Heart left ventricle (tissue), 16 donors: ENCODE data around the gene SPIN2A. TPM values are rescaled to one million over a fixed set of nuclear protein-coding genes. Genes with fewer than 3 reads are reported as not detected.
A peak's percentile ranks its signal among the peaks of the same experiment; 100 is the strongest.
"Not testable (repeated sequence)": the region's sequence is repeated elsewhere in the genome, so short reads cannot be mapped to it uniquely, and the experiment has no call there.

Source experiments
- ATAC-seq, 4 donors: fragments of 200-7000 bp; cut with Tn5 transposase; one replicate each; pipeline ENCODE4 v1.9.1; 2020 to 2022; ENCODE audit warnings: moderate library complexity in 4 of 4, mild to moderate bottlenecking in 3 of 4, moderate number of reproducible peaks in 1 of 4
- DNase-seq, 5 donors: peaks; one replicate each; pipeline ENCODE4 v3.0.0-alpha.2; 2020
- H3K27ac ChIP-seq, 12 donors: fragments of 200-600 bp; sonication (generic) in 4 of 12; one replicate each; pipeline versions ENCODE4 v1.5.0 to v1.8.0; 2016 to 2022; ENCODE audit warnings: mild to moderate bottlenecking in 2 of 12
- H3K27me3 ChIP-seq, 9 donors: fragments of 200-600 bp; sonication (generic) in 2 of 9; one replicate each; pipeline versions ENCODE4 v1.5.1 to v1.8.0; 2016 to 2022; ENCODE audit warnings: mild to moderate bottlenecking in 3 of 9
- H3K36me3 ChIP-seq, 9 donors: fragments of 200-600 bp; sonication (generic) in 2 of 9; one replicate each; pipeline versions ENCODE4 v1.5.0 to v1.8.0; 2018 to 2022; ENCODE audit warnings: mild to moderate bottlenecking in 2 of 9
- H3K4me1 ChIP-seq, 12 donors: fragments of 200-600 bp; sonication (generic) in 4 of 12; one replicate each; pipeline versions ENCODE4 v1.5.0 to v1.8.0; 2016 to 2022; ENCODE audit warnings: mild to moderate bottlenecking in 3 of 12
- H3K4me3 ChIP-seq, 12 donors: fragments of 200-600 bp; sonication (generic) in 4 of 12; one replicate each; pipeline versions ENCODE4 v1.5.0 to v1.8.0; 2017 to 2022; ENCODE audit warnings: mild to moderate bottlenecking in 9 of 12, moderate library complexity in 4 of 12
- H3K9me3 ChIP-seq, 12 donors: fragments of 200-600 bp; sonication (generic) in 4 of 12; one replicate each; pipeline versions ENCODE4 v1.5.0 to v1.8.0; 2016 to 2022; ENCODE audit warnings: mild to moderate bottlenecking in 1 of 12
- CTCF ChIP-seq, 12 donors: fragments of 200-600 bp; sonication (generic) in 4 of 12; IDR thresholded peaks; one replicate each; pipeline versions ENCODE4 v1.5.0 to v1.8.0; 2018 to 2022; ENCODE audit warnings: antibody characterized with exemption in 12 of 12, mild to moderate bottlenecking in 5 of 12
- POLR2A ChIP-seq, 2 donors: fragments of 450-650 bp; IDR thresholded peaks; one replicate each; pipeline ENCODE4 v1.6.1; 2017; ENCODE audit warnings: antibody characterized with exemption in 2 of 2, mild to moderate bottlenecking in 2 of 2, moderate library complexity in 2 of 2
- WGBS, 4 donors: extraction: QIAGEN DNeasy Blood & Tissue Kit in 2 of 4; methylation state at CpG; one replicate each; pipeline versions ENCODE4 v1.1.5 to v1.1.7; 2013 to 2018; 5-methylcytosine and 5-hydroxymethylcytosine counted together
- intact Hi-C, 10 donors: fragments of 100-400 bp; cut with DNase I; formaldehyde crosslinking; loops; one replicate each; pipeline versions ENCODE4 v1.11.1 to v1.14.2; 2022
- polyA plus RNA-seq, 2 donors: library from polyadenylated mRNA; stranded (reverse); fragments of 200-250 nt; gene quantifications; one replicate each; pipeline ENCODE4 v1.2.3, GENCODE V29; 2013
- total RNA-seq, 9 donors: library from RNA; depleted of rRNA in 2 of 9; stranded (reverse); fragments of >200 nt in 2 of 9; fragmentation: NEBNext Ultra II Directional in 3 of 9; extraction: Animal tissue kit (Norgen Biotek cat#: 25700) in 3 of 9; gene quantifications; one replicate each; pipeline versions ENCODE4 v1.1.0 to v1.2.4, GENCODE V29; 2016 to 2023
- donor health status: ischemic (EF 13 %, LVEDD 7.1; RV severe dilation, severe dysfunction).
- donor health status: healthy with polysubstance abuse.
- donor health status: DM: no; HTN: yes; CAD: no.
- donor health status: DM: no; HTN: no; CAD: no.
- donor health status: ischemic (EF 25% LVEDD 6.9; RV normal size, moderate dysfunction).
- donor health status: ischemic (EF 25% LVEDD 5.7; RV mildly dilated, moderate dysfunction).
- donor health status: healthy.
- donor health status: DM: yes; HTN: yes; CAD: no.
- donor health status: ischemic (EF 35%, LVEDD 5.7; RV mildly dilated, moderate dysfunction).
- donor health status: nonischemic (EF 11% LVEDD 7.7; RV severe dilation, severe dysfunction).
- donor health status: DM: yes; HTN: yes; CAD: no.
- donor health status: PGD.
- donor health status: ischemic (EF 29% LVEDD 5.4; RV normal size, mild dysfunction).
- donor health status: nonischemic (EF 23%, LVEDD 6.1; RV moderate dilation, normal function).

Gene SPIN2A
- total and polyA plus RNA-seq, 11 donors = 0.08 to 0.57 (median 0.37) TPM; not detected in 2

DNA sequence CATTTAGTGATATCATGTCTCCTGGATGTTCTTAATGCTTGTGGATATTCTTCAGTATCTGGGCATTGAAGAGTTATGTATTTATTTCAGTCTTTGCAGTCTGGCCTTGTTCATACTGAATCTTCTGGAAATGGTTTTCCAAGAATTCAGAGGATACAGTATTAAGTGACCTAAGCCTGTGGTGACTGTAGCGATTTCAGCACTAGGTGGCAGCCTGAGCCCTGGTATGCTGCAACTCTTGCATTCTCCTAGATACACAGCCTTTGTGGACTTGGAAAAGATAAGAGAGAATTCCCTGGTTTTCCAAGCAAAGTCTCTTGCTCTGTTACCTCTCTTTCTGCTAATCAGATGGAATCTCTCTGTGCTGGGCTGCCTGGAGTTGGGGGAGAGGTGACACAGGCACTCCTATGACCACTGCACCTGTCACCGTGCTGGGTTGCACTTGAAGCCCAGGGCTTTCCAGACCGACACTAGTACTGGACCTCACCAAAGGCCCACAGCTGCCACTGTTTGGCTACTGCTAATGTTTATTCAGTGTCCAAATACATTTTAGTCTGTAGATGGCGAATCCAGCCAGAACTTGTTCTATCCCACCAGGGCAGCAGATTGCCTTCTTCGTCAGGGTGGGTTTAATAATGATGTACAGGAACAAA is 19.3 kb upstream of the SPIN2A start:
- peak in 3 of 4 donors; percentile 61 to 71 (median 69) for ATAC-seq
- Histone ChIP-seq H3K4me1 (no peaks in the 10 kb centered on the region), H3K27ac (no peak overlapping the region), H3K4me3 (no peak overlapping the region), H3K9me3 (peaks cover 0 to 20% (median 0%) of the 10 kb centered on the region in 12 donors), H3K36me3 (no peaks in the 10 kb centered on the region), H3K27me3 (peaks cover 0 to 3% (median 0%) of the 10 kb centered on the region in 9 donors)
- 58 to 83% (median 70%) methylated on average over 5 of the region's 5 CpGs for WGBS, 4 donors
- peak; percentile 17 to 51 (median 32) for TF ChIP-seq CTCF (IDR thresholded peaks at IDR 0.05)
- no peak for TF ChIP-seq POLR2A (IDR thresholded peaks at IDR 0.05)
- intact Hi-C loops = loop anchor here in 6 of 10 donors (2.0 to 10.0 kb wide), 3 partner anchors 296 to 298 kb away; no protein-coding TSS in a partner anchor
- DNase-seq = peak in 1 of 5 donors; percentile 17

DNA sequence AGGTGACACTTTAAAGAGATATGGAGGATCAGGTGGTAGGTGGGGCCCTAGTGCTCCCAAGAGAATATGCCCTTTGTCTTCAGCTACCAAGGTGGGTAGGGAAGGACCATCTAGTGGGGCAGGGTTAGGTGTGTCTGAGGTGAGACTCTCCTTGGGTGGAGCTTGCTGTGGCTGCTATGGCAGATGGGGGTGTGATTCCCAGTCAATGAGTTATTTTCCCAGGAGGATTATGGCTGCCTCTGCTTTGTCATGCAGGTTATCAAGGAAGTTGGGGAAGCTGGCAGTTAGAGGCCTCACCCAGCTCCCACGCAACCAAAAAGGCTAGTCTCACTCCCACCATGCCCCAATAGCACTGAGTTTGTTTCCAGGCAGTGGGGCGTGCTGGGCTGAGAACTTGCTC is 18.0 kb upstream of the SPIN2A start:
- 75 to 80% (median 77%) methylated on average over 2 of the region's 2 CpGs for WGBS, 4 donors
- no peak for TF ChIP-seq CTCF (IDR thresholded peaks at IDR 0.05)
- TF ChIP-seq POLR2A (IDR thresholded peaks at IDR 0.05) = no peak
- Histone ChIP-seq H3K27ac (no peak overlapping the region), H3K36me3 (no peaks in the 10 kb centered on the region), H3K9me3 (peaks cover 0 to 20% (median 0%) of the 10 kb centered on the region in 12 donors), H3K27me3 (peaks cover 0 to 3% (median 0%) of the 10 kb centered on the region in 9 donors), H3K4me3 (no peak overlapping the region), H3K4me1 (no peaks in the 10 kb centered on the region)
- ATAC-seq (no peak), DNase-seq (no peak)
- intact Hi-C loops = loop anchor here in 5 of 10 donors (5.0 to 10.0 kb wide), 2 partner anchors 297 to 300 kb away; no protein-coding TSS in a partner anchor

- not testable (repeated sequence) for H3K4me3 ChIP-seq, H3K27ac ChIP-seq, H3K27me3 ChIP-seq, H3K36me3 ChIP-seq, H3K4me1 ChIP-seq, DNase-seq, ATAC-seq
- WGBS, 4 donors = 69 to 95% (median 87%) methylated on average over 8 of the region's 8 CpGs
- intact Hi-C loops = loop anchor here in 3 of 10 donors (10.0 kb wide), 1 partner anchor 303 kb away; no protein-coding TSS in a partner anchor
- H3K9me3 ChIP-seq = peaks cover 0 to 23% (median 0%) of the 10 kb centered on the region in 12 donors
Measured at GRCh38 chrX:57152222-57152621, 15.0 kb upstream of the SPIN2A start.

DNA sequence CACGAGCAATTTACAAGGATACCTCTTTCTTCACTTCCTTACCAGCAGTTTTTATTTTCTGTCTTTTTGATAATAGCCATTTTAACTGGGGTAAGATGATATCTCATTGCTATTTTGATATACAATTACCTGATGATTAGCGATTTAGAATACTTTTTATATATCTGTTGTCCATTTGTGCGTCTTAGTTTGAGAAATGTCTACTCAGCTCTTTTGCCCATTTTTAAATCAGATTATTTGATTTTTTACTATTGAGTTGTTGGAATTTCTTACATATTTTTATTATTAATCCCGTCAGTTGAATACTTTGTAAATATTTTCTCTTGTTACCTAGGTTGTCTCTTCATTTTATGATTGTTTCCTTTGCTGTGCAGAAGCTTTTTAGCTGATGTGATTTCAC is 1.5 kb upstream of the SPIN2A start:
- Histone ChIP-seq H3K4me3 (no peak overlapping the region), H3K9me3 (no peaks in the 10 kb centered on the region), H3K27ac (no peak overlapping the region), H3K36me3 (no peaks in the 10 kb centered on the region), H3K27me3 (no peaks in the 10 kb centered on the region), H3K4me1 (no peaks in the 10 kb centered on the region)
- DNase-seq (no peak), ATAC-seq (no peak)
- intact Hi-C loops = no loop called here
- 70 to 97% (median 84%) methylated on average over 4 of the region's 4 CpGs for WGBS, 4 donors
- TF ChIP-seq CTCF (IDR thresholded peaks at IDR 0.05) (no peak), POLR2A (IDR thresholded peaks at IDR 0.05) (no peak)
